HG02852 (cell line): ENCODE data around the gene COG2.
"Not testable (repeated sequence)": the region's sequence is repeated elsewhere in the genome, so short reads cannot be mapped to it uniquely, and the experiment has no call there.

Experiments
- ATAC-seq: cut with Tn5 transposase; IDR thresholded peaks from one replicate; pipeline ENCODE4 v1.9.1; 2021; ENCODE audit warnings: mild to moderate bottlenecking, moderate library complexity; ENCODE audit not compliant: unreplicated experiment

The COG2 gene

DNA sequence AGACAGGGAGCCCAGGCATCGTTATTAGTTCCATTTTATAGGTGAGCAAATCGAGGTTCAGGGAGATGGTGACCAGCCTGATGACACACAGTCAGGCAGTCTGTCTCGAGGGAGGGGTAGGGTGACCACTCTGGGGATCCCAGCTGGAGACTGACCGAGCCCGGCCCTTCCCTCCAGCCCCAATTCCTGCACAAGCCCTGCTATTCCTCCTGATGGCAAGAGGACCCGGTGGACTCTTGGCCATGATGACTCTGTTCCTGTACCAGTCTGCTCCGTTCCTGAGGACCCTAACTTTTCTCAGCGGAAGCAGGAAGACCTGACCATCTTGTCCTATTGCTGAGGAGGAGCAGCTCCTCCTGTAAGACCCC, 71.2 kb downstream of the COG2 start:
- ATAC-seq, result no peak

DNA sequence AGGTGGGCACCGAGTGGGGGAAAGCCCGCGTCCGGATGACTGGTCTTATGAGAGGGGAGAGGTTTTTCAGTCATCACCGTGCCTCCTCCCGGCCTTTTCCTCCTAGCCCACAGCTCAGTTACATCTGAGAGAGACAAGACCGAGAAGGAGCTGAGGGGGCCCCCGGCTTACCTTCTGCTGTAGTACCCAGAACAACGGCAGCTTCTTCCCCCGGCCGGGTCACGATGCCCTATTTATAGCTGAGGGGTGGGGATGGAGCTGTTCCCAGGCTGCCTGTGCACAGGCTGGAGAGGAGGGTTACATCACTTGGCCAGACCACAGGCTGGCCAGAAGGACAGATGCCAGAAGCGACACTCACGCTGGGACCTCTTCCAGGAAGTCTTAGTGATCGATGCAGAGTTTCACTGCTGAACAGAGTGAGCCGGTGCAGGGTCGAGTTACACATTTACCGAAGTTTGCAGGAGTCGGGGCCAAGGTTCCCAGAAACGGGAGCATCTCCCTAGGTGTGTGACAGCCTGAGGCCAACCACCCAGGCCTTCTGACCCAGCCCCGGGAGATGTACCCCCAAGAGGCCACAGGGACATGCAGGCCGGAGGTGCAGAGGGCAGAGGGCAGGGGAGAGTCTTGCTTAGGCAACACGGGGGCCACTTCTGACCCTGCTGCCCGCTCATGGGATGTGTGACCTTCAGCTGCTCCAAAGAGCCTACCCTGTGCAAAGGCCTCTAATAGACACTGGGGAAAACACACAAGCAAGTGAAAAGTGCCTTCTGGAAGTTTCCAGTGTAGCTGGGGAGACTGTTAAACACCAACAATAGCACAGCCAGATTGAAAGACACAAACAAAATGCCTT, 71.9 kb downstream of the COG2 start, which contains the start of gene AGT:
Gene AGT (minus strand): TSS at position 208 of the 850 bp plus-strand sequence. CDS start 3,299 bp downstream, outside the sequence.
- no peak for ATAC-seq

DNA sequence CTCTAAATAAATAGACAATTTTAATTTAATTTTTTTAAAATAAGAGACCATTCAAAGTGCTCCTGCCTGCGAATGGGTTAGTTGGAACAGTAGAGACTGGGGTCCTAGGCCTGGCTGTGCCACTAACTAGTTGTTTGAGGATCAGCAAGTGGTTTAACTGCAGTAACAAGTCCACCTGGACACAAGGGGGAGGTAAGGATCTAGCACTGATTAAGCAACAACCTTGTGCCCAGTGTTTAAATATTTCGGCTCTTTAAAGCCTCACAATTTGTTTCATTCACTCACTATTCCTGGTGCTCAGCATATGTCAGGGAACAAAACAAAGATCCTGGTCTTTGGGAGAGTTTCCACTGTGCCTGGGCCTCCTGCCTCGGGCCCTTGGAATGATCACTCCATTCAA, 73.2 kb downstream of the COG2 start:
- no peak for ATAC-seq

DNA sequence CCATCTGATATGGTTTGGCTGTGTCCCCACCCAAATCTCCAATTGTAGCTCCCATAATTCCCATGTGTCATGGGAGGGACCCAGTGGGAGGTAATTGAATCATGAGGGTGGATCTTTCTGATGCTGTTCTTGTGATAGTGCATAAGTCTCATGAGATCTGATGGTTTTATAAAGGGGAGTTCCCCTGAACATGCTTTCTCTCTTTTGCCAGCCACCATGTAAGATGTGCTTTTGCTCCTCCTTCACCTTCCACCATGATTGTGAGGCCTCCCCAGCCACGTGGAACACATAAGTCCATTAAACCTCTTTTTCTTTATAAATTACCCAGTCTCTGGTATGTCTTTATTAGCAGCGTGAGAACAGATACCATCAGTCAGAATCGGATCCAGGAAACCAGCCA, 74.2 kb downstream of the COG2 start:
- not testable (repeated sequence) for ATAC-seq

DNA sequence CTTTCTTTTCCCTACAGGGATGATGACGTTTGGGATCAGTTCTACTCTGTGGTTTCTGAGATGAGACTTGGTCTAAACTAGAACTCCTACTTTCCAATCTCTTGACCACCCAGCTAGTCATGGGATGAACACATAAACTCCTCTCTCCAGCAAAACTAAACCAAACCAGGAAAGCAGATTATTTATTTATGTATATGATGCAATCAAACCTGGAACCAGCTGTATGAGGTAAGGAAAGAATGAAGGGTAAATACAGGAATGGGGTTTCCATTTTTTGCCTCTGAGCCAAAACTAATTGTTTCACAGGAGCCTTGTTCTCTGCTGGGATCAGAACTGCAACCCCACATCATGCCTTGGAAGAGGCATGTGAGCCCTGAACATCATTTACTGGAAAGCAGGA, 75.0 kb downstream of the COG2 start:
- no peak for ATAC-seq

DNA sequence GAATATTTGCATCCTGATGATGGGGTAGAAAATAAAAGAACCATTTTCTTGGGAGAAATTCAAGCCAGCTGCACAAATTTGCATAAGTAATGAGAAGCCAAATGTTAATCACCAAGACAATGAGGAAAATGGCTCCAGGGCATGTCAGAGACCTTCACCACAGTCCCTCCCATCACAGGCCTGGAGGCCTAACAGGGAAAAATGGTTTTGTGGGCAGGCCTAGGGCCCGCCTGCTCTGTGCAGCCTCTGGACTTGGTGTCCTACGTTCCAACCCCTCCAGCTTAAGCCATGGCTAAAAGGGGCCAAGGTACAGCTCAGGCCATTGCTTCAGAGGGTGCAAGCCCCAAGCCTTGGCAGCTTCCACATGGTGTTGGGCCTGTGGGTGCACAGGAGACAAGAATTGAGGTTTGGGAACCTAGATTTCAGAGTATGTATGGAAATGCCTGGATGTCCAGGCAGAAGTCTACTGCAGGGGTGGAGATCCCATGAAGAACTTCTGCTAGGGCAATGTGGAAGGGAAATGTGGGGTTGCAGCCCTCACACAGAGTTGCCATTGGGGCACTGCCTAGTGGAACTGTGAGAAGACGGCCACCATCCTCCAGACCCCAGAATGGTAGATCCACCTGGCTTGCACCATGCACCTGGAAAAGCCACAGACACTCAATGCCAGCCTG, 79.7 kb downstream of the COG2 start:
- not testable (repeated sequence) for ATAC-seq

DNA sequence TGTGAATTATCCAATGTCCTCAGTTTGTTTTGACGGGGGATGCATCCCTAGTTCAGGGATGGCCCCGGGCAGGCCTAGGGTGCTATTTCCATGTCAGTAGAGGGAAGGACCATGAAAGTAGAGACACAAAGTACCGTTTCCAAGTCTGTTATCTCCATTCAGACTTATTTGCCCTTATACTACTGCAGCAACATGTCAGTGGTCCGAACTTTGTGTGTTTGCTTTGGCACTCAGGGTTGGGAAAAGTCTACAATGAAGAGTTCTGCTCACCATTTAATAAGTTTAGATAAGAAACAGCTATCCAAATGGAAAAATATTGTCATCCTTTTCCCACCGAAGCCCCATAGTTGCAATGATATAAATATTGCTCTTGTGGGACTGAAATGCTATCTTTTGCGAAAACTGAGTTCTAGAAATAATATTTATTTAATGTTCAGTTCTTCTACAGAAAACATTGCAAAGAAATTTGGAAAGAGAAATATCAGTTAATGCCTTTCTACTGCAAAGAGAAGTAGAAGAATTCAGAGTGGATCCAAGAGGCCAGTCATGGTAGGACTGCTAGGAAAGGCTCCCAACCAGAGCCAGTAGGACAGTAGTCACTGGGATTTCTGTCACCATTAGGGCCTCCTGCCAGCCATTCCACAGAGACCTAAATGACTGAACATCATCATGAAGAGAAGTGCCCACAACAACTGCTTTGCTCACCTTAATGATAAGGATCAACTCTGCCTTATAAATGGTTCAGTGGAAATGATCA, 83.2 kb downstream of the COG2 start:
- ATAC-seq, result no peak

DNA sequence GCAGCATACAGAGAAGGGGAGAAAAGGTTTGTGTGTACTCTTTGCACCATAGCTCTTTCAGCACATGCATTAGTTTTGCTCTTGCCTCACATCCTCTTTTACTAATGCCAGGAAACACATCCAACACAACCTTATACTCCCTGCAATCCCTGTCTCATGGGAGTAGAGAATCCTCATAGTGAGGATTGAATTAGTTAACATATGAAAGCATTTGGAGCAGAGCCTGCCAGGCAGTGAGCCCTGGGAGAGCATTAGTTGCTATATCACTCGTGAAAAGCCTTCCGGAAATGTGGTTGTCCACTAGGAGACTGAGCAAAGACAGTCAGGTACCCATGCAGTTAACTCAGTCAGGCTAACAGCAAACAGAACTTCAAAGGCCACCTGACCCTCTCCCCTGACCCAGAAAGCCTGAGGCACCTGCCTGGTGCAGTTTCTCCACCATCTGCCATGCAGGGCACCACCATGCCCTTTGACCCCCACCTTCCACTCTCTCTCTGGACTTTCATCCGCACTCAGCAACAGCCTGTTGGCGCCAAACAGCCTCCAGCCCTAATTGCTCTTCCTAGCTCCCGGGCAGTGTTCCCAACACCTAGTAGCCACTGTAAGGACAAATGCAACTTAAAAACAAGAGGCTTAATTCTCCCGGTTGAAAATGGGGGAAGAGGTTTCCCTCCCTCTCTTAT, 86.6 kb downstream of the COG2 start:
- ATAC-seq, result no peak

DNA sequence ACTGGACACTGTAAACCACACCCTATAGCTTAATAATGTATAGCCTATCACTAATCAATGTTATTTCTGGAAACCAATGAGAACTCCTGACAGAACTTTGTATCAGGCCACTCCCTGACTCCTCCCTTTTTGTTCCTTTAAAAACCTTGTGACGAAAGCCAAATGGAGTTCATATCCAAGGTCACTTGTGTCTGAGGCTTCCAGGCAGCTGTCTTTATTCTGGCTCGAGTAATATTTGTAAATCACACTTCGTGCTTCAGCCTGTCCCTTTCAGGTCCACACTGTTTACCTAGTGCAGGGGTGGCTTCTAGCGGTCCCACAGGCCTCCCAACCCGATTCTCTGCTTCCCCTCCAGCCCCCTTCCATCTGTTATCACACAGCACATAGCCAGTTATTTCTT, 88.7 kb downstream of the COG2 start:
- ATAC-seq, result no peak

DNA sequence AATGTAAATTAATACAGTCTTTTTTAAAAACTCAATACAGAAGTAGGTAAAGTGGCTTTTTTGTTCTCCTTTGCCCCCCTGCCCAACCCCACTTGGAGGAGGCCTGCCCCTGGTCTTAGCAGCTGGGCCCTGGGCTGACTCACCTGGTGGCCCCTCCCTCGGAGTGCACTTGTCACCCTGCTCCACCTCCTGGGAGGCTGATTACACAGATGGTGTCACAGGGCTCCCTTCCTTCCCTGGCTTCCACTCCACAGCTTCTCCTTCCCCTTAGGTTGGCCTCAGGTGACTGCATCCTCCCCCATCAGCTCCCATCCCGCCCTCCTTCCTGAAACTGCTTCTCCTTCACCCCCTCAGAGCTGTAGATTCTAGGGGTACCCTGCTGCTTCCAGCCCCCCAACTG, 93.2 kb downstream of the COG2 start:
- no peak for ATAC-seq

DNA sequence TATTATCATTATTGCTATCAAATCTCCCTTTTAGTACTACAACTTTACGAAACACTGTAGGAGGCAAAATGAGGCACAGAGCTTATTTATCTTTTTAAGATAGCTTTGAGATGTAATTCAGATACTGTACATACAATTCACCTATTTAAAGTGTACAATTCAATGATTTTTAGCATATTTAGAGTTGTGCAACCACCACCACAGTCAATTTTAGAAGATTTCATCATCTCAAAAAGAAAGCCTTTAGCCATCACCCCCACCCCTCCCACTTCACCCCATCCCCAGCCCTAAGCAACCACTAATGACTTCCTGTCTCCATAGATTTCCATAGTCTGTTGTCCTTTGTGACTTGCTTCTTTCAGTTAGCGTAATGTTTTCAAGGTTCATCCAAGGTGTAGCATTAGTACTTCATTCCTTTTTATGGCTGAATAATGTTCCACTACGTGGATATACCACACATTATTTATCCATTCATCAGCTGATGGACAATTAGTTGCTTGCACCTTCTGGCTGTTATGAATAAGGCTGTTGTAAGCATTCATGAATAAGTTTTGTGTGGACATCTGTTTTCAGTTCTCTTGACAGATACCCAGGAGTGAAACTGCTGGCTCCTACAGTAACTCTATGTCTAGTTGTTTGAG, 95.5 kb downstream of the COG2 start:
- no peak for ATAC-seq

DNA sequence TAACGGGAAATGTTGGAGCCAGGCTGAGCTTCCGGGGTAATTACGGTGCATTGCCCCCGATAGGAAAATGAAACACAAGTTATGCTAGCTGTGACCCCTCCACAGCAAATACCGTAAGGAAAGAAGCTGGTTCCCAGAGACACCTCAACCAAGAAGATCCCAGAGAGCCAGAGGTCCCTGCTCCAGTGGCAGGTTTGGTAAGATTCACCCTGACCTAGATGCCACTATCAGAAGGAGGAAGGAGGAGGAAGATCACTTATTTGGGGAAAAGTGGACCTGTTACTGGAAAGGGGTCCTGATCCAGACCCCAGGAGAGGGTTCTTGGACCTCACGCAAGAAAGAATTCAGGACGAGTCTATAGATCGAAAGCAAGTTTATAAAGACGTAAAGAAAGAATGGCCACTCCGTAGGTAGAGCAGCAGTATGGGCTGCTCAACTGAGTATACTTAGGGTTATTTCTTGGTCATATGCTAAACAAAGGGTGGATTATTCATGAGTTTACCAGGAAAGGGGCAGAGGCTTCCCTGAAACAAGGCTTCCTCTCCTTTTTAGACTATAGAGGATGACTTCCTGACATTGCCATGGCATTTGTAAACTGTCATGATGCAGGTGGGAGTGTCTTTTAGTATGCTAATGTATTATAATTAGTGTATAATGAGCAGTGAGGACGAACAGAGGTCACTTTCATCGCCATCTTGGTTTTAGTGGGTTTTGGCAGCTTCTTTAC, 97.4 kb downstream of the COG2 start:
- ATAC-seq, result no peak
